Left ventricle myocardium superior (tissue), 1 donor: Measurements from ENCODE around the gene CPSF3. TPM values are rescaled to one million over a fixed set of nuclear protein-coding genes. Genes with fewer than 3 reads are reported as not detected.
A peak's percentile ranks its signal among the peaks of the same experiment; 100 is the strongest.
"Not testable (repeated sequence)": the region's sequence is repeated elsewhere in the genome, so short reads cannot be mapped to it uniquely, and the experiment has no call there.

Source experiments
- ATAC-seq: fragments of 200-7000 bp; cut with Tn5 transposase; one replicate; pipeline ENCODE4 v1.9.1; 2020; ENCODE audit warnings: mild to moderate bottlenecking, moderate library complexity
- DNase-seq: peaks from one replicate; pipeline ENCODE4 v3.0.0-alpha.2; 2020
- intact Hi-C: fragments of 100-400 bp; cut with micrococcal nuclease; formaldehyde crosslinking; loops from one replicate; pipeline ENCODE4 v1.11.0; 2022
- total RNA-seq: library from RNA; stranded (reverse); fragmentation: NEBNext Ultra II Directional; extraction: Animal tissue kit (Norgen Biotek cat#: 25700); gene quantifications from one replicate; pipeline ENCODE4 v1.2.1, GENCODE V29; 2021
- donor health status: DM: no; HTN: yes; CAD: no; lungs with severe emphysema.

Gene CPSF3
- total RNA-seq, 1 donor from 2014 or later = 15.5 TPM

DNA sequence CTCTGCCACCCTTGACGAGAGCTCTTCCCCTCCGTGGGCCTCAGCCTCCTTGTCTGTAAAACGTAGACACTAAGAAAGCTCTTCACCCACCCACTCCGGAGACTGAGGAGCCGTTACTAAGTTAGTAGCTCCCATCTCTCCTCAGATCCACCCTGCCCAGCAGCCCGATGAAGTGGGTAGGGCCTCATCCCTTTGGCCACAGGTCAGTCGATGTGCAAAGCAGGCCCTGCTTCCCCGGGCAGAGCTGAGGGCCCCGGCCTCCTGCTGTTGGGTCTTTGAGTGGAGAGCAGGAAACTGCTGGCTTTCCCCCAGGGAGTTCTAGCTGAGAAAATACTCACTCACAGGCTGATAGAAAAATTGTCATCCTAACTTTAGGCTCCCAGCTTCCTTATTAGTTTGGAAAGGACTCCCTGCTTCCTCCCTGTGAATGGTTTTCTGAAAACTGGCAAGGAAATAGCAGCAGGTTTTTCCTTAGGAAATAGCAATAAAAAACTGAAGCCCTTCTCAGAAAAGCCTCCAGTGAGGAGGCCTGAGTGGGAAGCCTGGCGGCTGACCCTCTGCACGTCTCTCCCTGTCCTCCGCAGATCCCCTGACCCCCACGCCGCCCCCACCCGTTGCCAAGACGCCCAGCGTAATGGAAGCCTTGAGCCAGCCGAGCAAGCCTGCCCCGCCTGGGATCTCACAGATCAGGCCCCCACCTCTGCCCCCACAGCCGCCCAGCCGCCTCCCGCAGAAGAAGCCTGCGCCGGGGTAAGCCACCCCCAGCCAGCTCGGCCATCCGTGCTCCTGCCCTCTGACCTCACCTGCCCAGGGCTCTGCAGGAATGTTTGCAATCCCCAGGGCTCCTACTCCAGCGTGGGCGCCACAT, 30.3 kb upstream of the CPSF3 start:
- ATAC-seq = peak; percentile 67
- intact Hi-C loops = no loop called here
- DNase-seq = peak; percentile 55

GRCh38 chr2:9394816-9395215, 28.6 kb upstream of the CPSF3 start:
- intact Hi-C loops = no loop called here
- ATAC-seq = no peak
- DNase-seq = no peak

DNA sequence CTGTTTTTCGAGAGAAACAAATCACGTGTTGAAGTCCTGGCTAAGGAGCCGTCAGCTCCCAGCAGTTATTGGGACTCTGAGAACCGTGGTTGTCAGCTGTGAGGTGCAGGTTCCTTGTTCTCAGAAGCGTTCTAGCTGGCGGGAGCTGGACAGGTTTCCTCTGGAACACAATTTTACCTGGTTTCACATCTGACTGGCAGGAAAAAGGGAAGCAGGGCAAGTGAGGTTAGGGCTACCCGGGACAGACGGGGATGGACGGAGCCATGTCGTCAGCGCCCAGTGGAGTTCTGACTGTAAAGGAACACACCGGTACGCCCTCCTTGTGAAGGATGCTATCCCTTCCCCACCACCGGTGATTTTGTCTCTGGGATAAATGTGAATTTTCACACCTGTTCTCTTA, 26.3 kb upstream of the CPSF3 start:
- ATAC-seq (no peak), DNase-seq (no peak)
- intact Hi-C loops = no loop called here

GRCh38 chr2:9398251-9398650, 25.2 kb upstream of the CPSF3 start:
- not testable (repeated sequence) for ATAC-seq

DNA sequence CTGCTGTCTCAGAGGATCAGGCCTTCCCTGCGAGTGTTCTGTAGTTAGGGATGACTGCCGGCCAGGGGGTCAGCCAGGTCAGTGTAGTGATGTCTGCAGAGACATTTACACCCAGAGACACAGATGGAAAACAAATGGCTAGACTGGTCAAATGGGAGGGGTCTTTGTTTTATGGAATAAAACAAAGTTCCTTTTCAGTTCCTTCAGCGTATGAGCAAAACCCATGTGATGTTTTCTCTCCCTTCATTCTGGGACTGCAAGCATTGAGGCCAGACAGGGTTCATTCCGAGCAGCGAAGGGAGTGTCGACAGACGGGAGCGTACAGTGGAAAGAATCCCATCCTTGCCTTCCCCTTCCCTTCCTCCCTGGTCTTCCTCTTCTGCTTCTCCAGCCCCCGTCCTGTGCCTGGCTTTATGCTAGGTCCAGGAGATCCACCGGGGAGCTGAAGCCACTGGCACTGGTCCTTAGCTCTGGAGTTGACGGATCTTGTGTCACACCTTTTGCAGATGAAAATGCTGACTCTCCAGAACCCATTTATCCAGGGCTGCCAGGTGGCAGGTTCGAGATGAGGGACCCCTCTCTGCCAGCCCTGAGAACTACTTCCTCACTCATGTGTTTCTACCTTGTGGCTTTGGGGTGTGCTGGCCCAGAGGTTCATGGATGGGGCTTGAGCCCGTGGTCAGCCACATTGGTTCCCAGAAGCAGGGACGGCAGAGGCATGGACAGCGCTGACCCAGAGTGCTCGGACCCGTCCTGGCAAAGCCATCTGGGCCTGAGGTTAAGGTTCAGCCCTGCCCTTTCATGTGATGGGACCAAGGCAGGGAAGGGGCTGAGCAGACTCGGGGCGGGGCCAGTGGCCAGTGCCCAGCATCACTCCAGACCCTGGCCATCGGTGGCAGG, 24.3 kb upstream of the CPSF3 start:
- DNase-seq (peak; percentile 62), ATAC-seq (peak; percentile 81)
- intact Hi-C loops = no loop called here

More at GRCh38 chr2:9398251-9398650, 25.2 kb upstream of the CPSF3 start:
- intact Hi-C loops, DNase-seq: not testable (repeated sequence)

DNA sequence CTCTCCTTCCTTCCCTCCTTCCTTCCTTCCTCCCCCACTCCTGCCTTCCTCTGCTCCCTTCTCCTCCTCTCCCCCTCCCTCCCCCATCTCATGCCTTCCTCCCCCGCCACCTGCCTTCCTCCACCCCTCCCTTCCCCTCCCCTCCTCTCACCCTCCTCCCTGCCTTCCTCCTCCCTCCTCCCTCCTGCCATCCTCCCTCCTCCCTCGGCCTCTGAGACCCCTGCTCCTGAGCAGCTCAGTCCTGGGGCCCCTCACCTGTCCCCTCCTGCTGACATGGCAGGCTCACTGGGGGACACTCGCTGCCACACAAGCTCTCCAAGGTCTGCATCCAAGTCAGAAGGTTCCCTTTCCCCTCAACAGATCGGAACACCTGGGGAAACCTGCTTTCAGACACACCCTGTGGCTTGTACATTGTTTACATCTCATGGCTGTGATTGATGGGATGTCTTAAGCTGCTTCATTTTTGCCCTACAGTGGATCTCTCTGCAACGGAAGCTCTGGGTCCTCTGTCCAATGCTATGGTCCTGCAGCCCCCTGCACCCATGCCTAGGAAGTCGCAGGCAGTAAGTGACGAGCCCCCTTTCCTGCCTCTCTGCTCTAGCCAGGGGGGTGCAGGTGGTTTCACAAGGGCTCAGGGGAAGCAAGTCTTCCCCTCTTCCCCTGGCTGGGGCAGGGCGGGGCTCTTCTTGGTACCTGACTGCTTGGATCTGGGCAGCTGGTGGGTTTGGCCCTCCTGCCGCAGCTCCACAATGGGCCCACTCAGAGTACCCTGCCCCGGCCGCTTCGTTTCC, 23.0 kb upstream of the CPSF3 start:
- intact Hi-C loops = no loop called here
- no peak for DNase-seq
- ATAC-seq = no peak

GRCh38 chr2:9401059-9401547, 22.4 kb upstream of the CPSF3 start:
- ATAC-seq (no peak), DNase-seq (no peak)
- intact Hi-C loops = no loop called here

DNA sequence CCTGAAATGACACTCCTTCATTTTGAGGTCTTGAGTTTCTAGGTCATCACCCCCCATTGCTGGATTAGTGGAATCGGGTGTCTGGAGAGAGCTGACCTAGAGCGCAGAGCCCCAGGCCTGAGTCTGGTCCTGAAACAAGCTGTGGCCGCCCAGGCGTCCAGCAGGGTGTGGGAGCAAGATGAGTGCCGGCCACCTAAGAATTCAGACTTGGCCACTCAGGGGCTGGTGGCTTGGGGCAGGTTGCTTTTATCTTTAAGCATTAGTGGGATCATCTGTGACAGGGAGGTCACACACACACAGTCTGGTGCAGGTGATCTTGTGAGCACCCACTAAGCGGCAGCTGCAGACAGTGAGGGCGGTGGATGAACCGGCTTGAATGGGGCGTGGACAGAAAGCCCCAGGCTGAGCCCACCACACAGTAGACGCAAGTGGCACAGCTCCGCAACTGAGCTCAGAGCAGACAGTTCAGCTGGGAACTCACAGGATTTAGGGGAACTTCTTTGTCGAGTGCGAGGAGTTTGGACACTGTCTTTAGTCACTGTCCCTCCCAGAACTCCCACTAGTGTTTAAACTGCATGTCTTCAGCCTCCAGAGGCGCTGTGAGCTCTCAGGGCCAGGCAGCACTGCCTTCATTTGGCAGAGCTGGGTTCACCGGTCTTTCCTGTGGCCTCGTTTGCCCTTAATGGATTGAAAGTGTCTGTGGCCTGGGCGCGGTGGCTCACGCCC, 21.6 kb upstream of the CPSF3 start:
- DNase-seq = no peak
- intact Hi-C loops = no loop called here
- no peak for ATAC-seq

DNA sequence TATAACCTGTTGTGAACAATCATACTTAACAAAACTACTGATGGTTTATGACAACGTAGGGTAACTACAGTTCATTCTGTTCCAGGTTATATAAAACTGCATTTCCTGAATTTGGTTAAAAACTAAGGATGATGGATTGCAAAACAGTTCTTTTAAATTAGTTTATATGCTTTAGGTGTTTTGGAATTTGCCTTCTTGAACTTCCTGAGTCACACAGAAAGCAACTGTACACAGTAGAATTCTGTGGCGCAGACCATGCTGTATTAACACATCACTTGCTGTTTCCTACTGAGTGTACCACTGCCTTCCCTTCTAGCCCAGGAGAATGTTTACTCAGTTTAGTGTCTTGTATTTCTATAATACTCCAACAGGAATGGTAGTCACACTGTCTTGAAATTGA, 19.5 kb upstream of the CPSF3 start:
- DNase-seq (no peak), ATAC-seq (no peak)
- intact Hi-C loops = no loop called here

GRCh38 chr2:9404451-9404850, 19.0 kb upstream of the CPSF3 start:
- DNase-seq (no peak), ATAC-seq (no peak)
- intact Hi-C loops = no loop called here

GRCh38 chr2:9405636-9406035, 17.8 kb upstream of the CPSF3 start:
- DNase-seq (no peak), ATAC-seq (no peak)
- intact Hi-C loops = no loop called here

- DNase-seq (no peak), ATAC-seq (no peak)
- intact Hi-C loops = no loop called here
Measured at GRCh38 chr2:9406529-9407362, 16.7 kb upstream of the CPSF3 start.

GRCh38 chr2:9407363-9407811, 16.1 kb upstream of the CPSF3 start:
- intact Hi-C loops = no loop called here
- no peak for ATAC-seq

GRCh38 chr2:9408641-9409151, 14.8 kb upstream of the CPSF3 start:
- ATAC-seq = no peak
- intact Hi-C loops = no loop called here
- no peak for DNase-seq

More at GRCh38 chr2:9407363-9407811, 16.1 kb upstream of the CPSF3 start:
- DNase-seq = no peak

GRCh38 chr2:9410108-9410507, 13.3 kb upstream of the CPSF3 start:
- intact Hi-C loops = no loop called here
- DNase-seq (no peak), ATAC-seq (no peak)

DNA sequence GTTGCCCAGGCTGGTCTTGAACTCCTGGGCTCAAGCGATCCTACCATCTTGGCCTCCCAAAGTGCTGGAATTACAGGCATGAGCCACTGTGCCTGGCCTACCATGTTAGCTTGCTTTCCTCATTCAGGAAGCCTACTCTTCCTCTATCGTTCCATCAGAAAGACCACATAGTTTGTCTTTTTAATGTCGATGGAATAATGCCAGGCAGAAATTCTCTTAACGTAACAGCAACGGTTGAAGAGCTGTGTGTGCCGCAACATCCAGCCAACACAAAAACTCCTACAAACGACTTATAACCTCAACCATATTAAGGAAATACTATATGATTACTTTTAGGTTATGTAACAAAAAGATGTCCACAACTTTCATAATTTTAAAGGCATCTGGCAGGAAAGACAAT, 10.7 kb upstream of the CPSF3 start:
- DNase-seq (no peak), ATAC-seq (no peak)
- intact Hi-C loops = no loop called here

- DNase-seq (no peak), ATAC-seq (no peak)
- intact Hi-C loops = no loop called here
Measured at GRCh38 chr2:9415516-9416169, 7.8 kb upstream of the CPSF3 start.
